GM19468 (cell line): ENCODE measurements around the gene LRP1-AS.

ENCODE experiments used
- ATAC-seq: cut with Tn5 transposase; IDR thresholded peaks from one replicate; pipeline ENCODE4 v1.9.1; 2021; ENCODE audit warnings: mild to moderate bottlenecking, moderate library complexity, moderate number of reproducible peaks; ENCODE audit not compliant: unreplicated experiment; ENCODE audit errors: extremely low read depth

Gene LRP1-AS

DNA sequence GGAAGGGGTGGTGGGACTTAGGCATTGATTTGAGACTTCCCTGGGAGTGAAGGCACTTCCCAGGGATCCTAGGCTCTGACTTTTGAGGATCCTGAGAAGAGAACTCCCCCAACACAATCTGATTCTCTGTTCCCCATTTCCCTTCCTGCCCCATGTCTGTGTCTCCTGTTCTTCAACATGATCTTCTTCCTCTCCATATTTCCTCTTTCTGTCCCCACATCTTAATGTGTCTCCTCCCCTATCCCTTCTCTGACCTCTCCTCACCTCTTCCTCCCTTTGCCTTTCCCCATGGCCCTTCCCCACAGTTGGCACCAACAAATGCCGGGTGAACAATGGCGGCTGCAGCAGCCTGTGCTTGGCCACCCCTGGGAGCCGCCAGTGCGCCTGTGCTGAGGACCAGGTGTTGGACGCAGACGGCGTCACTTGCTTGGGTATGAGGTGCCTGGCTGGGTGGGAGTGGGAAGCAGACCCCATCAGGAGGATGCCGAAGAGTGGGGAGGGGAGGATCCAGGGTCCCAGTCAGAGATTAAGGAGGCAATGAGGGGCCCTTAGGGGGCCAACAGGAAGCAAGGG, 15.2 kb upstream of the LRP1-AS start:
- ATAC-seq: no peak

DNA sequence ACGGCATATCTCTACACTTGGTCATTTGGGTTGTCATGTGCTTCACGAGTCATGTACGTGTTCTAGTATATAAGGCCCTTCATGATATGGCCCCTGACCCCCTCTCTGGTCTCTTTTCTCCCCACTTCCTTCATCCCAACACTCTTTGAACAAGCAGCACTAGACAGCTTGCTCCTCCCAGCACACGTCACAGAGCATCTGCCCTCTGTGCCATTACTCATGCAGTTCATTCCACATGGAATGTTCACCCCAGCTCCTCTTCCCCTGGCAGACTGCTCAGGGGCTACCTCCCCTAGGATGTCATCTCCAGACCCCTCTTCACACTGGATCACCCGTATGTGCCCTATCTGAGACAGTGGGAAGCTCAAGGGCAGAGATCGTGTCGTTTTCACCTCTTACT, 14.1 kb upstream of the LRP1-AS start:
- ATAC-seq: no peak

DNA sequence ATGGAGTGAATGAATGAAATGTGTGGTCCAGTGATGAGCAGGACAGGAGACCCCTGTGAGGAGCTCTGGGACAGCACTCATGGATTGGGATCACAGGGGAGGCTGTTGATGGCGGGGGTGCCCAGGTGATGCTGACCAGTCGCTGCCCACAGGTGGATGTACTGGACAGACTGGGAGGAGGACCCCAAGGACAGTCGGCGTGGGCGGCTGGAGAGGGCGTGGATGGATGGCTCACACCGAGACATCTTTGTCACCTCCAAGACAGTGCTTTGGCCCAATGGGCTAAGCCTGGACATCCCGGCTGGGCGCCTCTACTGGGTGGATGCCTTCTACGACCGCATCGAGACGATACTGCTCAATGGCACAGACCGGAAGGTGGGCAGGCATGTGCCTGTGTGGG, 13.3 kb upstream of the LRP1-AS start:
- ATAC-seq: no peak

DNA sequence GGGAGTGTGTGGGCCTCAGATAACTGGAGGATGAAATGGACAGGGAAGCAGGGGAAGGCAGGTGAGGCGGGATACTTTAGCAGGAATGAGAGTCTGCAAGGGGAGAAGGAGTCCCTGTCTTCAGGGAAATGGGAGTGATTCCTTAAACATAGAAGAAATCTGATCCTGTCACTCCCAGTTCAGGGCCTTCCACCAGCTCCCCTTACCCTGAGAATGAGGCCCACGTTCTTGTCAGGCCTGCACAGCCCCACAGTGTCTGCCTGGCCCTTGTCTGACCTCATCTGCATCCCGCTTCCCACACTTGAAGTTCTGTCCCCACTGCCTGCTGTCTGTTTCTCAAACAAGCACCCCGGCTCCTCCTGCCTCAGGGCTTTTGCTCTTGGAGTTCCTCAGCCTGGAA, 12.6 kb upstream of the LRP1-AS start:
- ATAC-seq: no peak

DNA sequence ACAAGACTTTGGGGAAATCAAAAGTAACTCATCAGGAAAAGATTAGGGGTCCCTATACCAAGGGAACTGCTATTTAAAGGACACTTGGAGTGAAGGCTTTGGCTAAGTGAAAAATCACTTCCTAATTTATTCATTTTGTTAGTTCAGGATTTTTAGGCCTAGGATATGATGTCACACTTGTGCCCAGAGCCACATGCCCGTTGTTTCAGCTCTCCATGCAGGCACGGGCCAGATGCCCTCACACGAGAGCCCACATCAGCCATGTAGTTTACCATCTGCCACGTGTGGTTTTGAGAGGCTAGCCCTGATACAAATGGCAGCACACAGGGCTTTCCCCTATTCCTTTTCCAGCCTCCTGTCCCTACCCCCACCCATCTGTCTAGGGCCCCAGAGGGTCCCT, 11.9 kb upstream of the LRP1-AS start:
- ATAC-seq: no peak

DNA sequence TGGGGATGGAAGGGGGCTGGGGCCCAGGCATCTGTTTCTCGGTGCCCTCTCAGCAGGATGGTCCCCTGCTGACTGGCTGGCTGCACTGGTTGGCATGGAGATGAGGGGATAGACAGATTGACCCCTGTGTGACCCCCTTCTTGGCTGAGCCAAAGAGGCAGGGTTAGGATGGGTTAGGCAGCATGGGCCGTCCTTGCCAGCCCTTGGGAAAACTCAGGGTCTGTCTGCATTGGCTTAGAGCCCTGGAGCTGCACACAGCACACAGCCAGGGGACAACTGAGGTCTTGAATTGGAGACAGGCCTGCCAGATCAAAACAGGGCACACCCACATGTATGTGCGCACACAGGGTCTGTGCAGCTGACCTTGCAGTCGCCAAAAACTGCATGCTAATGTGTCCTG, 11.2 kb upstream of the LRP1-AS start:
- ATAC-seq: no peak

DNA sequence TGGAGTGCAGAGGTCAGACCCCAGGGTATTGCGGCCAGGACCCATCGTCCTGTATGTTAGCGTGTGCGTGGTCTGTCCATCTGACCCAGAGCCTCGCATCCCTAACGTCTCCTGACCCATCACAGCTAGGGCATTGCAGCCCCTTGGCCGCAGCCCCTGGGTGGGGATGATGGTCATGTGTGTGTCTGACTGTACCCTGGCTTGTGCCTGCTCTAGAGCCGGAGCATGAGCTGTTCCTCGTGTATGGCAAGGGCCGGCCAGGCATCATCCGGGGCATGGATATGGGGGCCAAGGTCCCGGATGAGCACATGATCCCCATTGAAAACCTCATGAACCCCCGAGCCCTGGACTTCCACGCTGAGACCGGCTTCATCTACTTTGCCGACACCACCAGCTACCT, 10.8 kb upstream of the LRP1-AS start:
- ATAC-seq: no peak

DNA sequence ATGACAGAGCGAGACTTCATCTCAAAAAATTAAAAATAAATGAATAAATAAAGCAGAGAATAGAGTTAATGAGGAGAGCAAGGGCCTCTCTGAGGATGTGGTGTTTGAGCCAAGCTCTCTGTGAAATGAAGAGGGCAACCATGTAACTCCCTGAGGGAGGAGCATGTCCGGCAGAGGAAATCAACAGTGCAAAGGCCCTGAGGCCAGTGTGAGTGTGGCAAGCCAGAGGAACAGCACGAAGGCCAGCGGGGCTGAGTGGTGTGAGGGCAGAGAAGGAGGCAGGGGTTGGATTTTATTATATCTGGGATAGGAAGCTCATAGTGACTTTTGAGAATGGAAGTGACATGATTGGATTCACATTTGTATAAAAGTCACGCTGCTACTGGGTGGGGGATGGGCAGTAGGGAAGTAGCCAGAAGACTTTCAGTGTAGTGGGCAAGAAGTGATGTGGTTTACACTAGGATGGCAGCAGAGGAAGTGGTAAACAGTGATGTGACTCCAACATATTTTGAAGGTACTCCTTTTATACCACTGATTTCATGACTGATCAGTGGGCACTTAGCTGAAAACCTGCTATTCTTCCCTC, 10.3 kb upstream of the LRP1-AS start:
- ATAC-seq: no peak

DNA sequence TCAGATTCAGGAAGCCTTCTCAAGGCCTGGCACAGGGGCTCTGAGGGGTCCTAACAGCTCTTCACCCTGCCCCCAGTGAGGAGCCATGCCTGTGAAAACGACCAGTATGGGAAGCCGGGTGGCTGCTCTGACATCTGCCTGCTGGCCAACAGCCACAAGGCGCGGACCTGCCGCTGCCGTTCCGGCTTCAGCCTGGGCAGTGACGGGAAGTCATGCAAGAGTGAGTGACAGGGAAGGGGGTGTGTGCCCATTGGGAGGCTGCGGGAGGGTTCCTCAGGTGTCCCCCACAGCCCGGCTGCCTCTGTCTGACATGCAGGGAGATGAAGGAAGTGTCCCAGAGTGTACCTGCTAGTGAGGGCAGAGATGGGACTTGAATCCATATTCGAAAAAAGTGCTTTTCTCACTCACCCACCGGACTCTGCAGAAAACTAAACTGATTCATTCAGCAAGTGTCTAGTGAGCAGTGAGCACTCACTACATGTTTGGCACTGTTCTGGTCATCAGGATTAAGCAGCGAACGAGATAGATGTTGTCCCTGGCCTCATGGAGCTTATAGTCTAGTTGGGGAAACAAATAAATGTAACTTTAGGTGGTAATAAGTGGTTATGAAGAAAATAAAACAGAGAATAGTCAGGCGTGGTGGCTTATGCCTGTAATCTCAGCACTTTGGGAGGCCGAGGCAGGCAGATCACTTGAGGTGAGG, 9.4 kb upstream of the LRP1-AS start:
- ATAC-seq: no peak

DNA sequence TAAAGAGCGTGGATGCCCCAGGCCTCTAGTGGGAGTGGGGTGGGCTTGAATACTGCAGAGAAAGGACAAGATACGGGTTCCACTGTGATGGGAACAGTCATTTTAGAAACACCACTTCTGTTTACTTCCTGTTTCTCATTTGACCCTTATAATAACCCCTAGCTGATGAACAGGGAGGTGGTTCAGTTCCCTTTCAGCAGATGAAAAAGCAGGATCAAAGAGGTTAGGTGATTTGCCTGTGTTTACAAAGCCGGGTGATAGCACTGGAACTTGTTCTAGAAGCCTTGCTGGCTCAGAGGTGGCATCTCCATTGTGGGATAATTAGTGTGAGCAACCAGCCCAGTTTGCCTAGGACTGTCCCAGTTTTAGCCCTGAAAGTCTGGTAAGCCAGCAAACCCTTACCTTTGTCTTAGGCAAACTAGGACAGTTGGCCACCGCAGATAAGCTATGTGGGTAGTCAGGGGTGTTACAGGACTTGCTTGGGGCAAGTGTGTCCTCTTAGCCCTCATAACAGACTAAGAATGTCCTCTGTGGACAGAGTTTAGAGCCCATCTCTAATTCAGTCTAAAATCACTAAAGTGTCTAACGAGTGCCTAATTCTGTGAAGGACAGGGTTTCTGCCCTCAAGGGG, 7.5 kb upstream of the LRP1-AS start:
- no peak for ATAC-seq

DNA sequence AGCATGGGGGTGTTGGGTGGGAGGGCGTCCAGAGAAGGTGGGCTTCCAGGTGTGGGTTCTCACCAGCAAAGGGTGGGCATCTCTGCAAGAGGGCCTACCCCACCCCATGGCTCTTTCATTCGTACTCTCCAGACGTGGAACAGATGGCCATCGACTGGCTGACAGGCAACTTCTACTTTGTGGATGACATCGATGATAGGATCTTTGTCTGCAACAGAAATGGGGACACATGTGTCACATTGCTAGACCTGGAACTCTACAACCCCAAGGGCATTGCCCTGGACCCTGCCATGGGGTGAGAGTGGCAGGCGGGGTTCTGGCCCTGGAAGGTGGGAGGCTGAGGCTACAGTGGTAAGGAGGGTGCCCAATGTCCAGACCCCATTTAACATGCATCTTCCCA, 6.7 kb upstream of the LRP1-AS start:
- no peak for ATAC-seq

DNA sequence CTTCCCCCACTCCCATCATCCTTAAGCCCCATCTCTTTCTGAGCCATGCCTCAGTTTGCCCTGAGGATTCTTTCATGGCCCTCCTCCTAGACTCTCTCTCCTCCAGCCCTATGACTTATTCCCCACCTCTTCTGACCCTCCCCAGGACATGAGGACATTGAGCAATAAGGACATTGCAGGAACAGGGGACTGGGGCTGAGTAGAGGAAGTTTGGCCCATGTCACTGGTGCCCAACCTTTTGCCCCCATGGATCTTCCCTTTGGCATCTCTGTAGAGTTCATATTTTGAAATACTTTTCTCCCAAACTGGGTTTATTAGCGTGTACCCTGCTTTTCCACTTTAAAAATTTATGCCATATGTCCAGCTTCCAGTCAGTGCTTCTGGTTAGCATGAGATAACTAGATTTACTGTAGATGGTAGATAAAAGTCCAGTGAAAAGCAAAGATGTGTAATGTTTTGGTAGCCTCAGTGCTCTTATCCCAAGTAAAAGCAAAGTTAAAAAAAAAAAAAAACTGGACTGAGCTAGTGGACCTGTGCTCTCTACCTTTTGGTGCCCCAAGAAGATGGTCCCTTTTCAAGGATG, 6.1 kb upstream of the LRP1-AS start:
- ATAC-seq: no peak

DNA sequence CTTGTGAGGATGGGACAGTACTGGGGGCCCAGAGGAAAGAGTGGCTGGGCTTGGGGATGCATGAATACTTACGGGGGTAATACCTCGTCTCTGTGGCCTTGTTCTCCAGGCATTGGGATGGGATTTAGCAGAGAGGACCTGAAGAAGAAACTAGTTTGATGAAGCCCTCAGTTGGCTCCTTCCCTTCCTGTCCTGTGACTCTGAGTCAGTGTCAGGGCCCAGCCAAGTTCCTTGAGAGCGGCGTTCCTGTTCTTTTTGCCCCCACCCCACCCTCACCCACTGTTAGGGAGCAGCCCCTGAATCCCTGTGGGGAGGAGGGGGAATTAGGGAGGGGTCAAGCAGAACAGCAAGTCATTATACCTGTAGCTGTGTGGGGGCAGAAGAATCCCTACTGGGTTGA, 5.2 kb upstream of the LRP1-AS start:
- ATAC-seq: no peak

DNA sequence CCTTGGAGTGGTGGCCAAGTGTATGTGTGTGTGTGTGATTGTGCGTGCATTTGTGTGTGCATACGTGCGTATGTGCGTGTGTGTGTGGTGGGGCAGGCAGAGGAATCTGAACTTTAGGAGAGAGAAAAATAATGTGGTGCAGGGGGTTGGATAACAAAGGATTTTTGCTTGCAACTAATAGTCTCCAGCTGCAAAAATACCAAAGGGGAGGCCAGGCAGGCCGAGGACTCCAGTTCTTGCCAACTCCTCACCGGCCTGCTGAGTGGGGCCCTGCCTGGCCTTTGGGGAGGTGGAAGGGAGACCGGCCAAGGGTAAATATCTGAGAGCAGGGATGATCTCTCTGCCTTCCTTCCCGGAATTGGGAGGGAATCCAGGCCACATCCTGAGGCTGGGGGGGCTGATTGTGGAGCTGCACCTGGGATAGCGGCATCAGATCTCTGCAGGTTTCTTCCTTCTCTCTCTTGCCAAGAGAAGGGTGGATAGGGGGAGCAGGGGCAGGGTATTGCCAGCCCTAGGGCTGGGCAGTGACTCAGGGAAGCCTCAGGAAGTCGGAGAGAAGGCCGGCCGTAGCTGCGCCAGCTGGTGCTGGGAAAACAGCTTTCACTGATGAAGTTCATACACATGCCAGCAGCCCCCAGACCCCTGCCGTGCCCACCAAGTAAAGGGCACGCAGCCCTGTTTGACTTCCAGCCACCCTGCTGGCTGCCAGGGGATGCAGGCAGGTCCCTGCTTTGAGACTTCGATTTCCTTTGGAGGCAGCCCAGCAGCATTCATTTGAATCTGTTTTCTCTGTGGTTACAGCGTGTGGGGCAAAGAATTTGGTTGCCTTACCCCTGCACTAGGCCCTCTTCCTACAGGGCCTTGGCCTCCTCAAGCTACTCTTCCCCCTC, 4.6 kb upstream of the LRP1-AS start:
- ATAC-seq: no peak

DNA sequence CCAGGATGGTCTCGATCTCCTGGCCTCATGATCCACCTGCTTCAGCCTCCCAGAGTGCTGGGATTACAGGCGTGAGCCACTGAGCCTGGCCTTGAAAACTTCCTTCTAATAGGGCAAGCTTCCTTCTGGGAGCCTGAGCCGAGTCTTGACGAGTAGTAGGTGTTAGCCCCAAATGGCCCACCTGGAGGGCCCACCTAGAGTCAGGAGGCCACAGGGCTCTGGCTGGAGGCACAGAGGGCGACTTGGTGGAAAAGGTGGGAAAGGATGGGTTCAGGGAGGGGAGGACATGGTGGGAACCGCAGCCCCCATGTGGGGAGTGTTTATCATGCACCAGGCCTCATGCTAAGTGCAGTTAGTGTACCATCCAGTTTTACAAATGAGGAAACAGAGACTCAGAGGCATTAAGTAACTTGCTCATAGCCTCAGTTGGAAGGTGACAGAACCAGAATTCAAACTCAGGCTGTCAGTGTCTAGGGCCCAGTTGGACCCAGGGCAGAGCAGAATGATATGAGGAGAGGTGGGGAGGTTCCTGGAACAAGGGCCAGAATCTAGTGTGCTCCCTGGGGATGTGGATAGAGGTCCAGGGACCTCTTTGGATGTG, 3.1 kb upstream of the LRP1-AS start:
- ATAC-seq: no peak

DNA sequence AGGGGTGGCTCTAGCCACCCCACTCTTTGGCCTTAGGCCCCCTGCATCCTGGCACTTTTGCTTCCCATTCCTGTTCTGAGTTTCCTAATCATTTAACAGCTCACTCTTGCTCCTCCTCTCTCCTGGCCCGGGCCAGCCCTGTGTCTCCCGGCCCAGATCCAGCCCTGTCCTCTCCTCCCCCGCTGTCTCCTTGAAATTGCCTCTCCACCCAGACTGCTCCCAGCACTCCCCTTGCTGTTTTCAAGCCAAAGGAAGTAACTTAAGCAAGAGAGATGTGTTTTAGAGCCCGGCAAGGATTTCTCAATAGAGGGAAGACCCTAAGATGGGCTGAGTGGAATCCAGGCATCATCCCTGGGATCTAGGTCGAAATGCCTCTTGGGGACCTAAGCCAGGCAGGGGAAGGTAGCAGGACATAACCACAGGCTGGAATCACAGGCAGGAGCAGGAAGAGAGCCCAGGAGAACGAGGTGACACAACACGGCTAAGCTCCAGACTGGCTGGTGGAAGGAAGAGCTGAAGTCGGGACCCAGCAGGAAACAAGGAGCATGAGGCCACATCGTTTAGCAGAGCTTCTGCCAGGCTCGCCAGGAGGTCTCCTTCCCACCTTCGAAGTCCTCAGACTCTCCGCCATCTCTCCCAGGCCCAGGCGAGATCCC, 2.0 kb upstream of the LRP1-AS start:
- no peak for ATAC-seq

DNA sequence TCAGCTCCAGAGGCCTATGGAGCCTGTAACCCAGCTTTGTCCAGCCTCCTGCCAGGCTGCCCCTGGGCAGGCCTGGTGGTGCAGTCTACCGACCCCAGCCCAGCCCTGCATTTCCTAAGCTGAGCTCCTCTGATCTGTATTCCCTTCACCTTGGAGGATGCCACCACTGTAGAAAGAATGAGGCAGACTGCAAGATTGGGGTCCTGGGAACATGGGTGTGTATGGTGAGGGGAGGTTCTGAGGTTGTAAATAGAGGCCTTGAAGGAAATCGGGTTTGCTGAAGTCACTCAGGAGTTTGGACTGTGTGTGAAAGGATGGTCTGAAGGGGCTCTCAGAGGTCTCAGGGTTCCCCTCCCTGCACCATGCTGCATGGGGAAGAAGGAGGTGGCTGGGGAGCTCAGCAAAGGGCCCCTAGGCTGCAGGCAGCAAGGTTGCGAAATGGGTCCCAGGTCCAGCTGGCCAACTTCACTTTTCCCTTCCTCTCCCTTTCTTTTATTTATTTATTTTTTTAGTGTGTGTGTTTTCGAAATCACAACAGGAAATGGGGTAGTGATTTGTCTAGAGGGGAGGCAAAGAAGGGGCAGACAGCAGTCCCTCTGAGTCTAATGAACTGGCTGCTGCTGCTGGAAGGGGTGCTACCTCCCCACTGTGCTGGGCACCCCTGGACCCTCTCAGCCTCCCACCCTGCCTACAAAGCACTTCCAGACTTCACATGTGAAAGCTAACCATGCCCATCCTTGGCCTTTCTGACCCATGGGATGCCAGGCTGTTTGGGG, 1.2 kb upstream of the LRP1-AS start:
- no peak for ATAC-seq

DNA sequence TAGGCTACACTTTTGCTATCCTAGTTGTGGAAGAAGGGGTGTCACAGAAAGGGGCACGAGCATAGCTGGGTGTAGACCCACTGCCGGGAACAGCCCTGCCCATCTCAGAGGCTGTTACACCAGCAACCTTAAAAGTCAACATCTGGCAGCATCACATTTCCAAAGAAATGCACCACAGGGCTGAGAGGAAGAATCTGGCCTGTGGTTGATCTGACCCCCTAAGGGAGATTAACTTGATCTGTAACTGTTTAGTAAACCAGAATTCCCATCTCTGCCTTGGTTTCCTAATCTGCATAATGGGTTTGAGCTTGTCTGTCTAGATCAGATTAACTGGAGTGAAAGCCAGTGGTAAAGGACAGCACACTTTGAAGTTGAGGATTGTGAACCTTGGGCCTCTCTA, 1.3 kb downstream of the LRP1-AS start:
- ATAC-seq: no peak
